H9 (cell line): Measurements from ENCODE around the gene RNF141. TPM values are rescaled to one million over a fixed set of nuclear protein-coding genes. Genes with fewer than 3 reads are reported as not detected.

Experiments
- DNase-seq: peaks from one replicate; pipeline ENCODE4 v3.0.0-alpha.2; 2017
- H2AFZ ChIP-seq: one replicate; pipeline ENCODE4 v1.6.1; 2013; ENCODE audit warnings: mild to moderate bottlenecking, low read length, control low read depth, moderate library complexity
- H2AK5ac ChIP-seq: 2 replicates; pipeline ENCODE4 v1.6.1; 2013; ENCODE audit warnings: low read length, control low read depth, mixed read lengths; ENCODE audit not compliant: insufficient read length
- H2BK120ac ChIP-seq: one replicate; pipeline ENCODE4 v1.6.1; 2013; ENCODE audit warnings: low read depth, mild to moderate bottlenecking, low read length, control low read depth, inconsistent platforms; ENCODE audit not compliant: poor library complexity, severe bottlenecking
- H2BK12ac ChIP-seq: 2 replicates; pipeline ENCODE4 v1.6.1; 2013; ENCODE audit warnings: low read length, control low read depth, mixed read lengths, low read depth; ENCODE audit not compliant: insufficient read length
- H2BK15ac ChIP-seq: 2 replicates; pipeline ENCODE4 v1.6.1; 2013; ENCODE audit warnings: low read depth, low read length, control low read depth
- H2BK20ac ChIP-seq: one replicate; pipeline ENCODE4 v1.6.1; 2013; ENCODE audit warnings: low read depth, mild to moderate bottlenecking, low read length, control low read depth, inconsistent platforms; ENCODE audit not compliant: poor library complexity, severe bottlenecking
- H2BK5ac ChIP-seq: 2 replicates; pipeline ENCODE4 v1.6.1; 2013; ENCODE audit warnings: low read length, control low read depth, mixed read lengths; ENCODE audit not compliant: insufficient read length
- H3K14ac ChIP-seq: 2 replicates; pipeline ENCODE4 v1.6.1; 2013; ENCODE audit warnings: low read length, control low read depth; ENCODE audit not compliant: insufficient read depth
- H3K18ac ChIP-seq: 2 replicates; pipeline ENCODE4 v1.6.1; 2013; ENCODE audit warnings: low read depth, mild to moderate bottlenecking, mixed read lengths, low read length, control low read depth; ENCODE audit not compliant: insufficient read length
- H3K23ac ChIP-seq: 2 replicates; pipeline ENCODE4 v1.6.1; 2013; ENCODE audit warnings: low read length, control low read depth, mixed read lengths, low read depth; ENCODE audit not compliant: insufficient read length
- H3K23me2 ChIP-seq: 2 replicates; pipeline ENCODE4 v1.6.1; 2013; ENCODE audit warnings: low read depth, mild to moderate bottlenecking, mixed read lengths, low read length, control low read depth; ENCODE audit not compliant: insufficient read length, poor library complexity, severe bottlenecking
- H3K27ac ChIP-seq: 2 replicates; pipeline ENCODE4 v1.5.1; 2013; ENCODE audit warnings: low read length, control low read depth, mixed read lengths, low read depth; ENCODE audit not compliant: insufficient read length
- H3K27me3 ChIP-seq: 2 replicates; pipeline ENCODE4 v1.6.1; 2013; ENCODE audit warnings: low read length, control low read depth, inconsistent platforms; ENCODE audit not compliant: insufficient read depth
- H3K4ac ChIP-seq: 2 replicates; pipeline ENCODE4 v1.6.1; 2013; ENCODE audit warnings: low read depth, mild to moderate bottlenecking, control low read depth, inconsistent platforms, low read length, moderate library complexity
- H3K4me1 ChIP-seq: 2 replicates; pipeline ENCODE4 v1.6.1; 2013; ENCODE audit warnings: low read length, control low read depth, inconsistent platforms; ENCODE audit not compliant: insufficient read depth
- H3K4me2 ChIP-seq: 2 replicates; pipeline ENCODE4 v1.6.1; 2013; ENCODE audit warnings: low read length, control low read depth, mixed read lengths; ENCODE audit not compliant: insufficient read length, insufficient read depth
- H3K56ac ChIP-seq: 2 replicates; pipeline ENCODE4 v1.6.1; 2013; ENCODE audit warnings: low read depth, mild to moderate bottlenecking, mixed read lengths, low read length, control low read depth; ENCODE audit not compliant: insufficient read length
- H3K79me1 ChIP-seq: 2 replicates; pipeline ENCODE4 v1.6.1; 2013; ENCODE audit warnings: low read depth, mild to moderate bottlenecking, moderate library complexity, low read length, control low read depth, inconsistent platforms; ENCODE audit not compliant: insufficient read depth, poor library complexity, severe bottlenecking
- H3K79me2 ChIP-seq: 2 replicates; pipeline ENCODE4 v1.6.1; 2013; ENCODE audit warnings: low read length, control low read depth, inconsistent platforms; ENCODE audit not compliant: insufficient read depth
- H3K9ac ChIP-seq: 2 replicates; pipeline ENCODE4 v1.6.1; 2013; ENCODE audit warnings: low read length, control low read depth, mixed read lengths; ENCODE audit not compliant: insufficient read length; ENCODE audit errors: extremely low read depth
- H3K9me3 ChIP-seq: one replicate; pipeline ENCODE4 v1.6.1; 2013; ENCODE audit warnings: low read depth, low read length, inconsistent platforms; ENCODE audit not compliant: control insufficient read depth
- H3T11ph ChIP-seq: one replicate; pipeline ENCODE4 v1.6.1; 2013; ENCODE audit warnings: mild to moderate bottlenecking, low read length, control low read depth, inconsistent platforms
- H4K20me1 ChIP-seq: one replicate; pipeline ENCODE4 v1.6.1; 2013; ENCODE audit not compliant: control insufficient read depth, insufficient read length, insufficient read depth
- H4K5ac ChIP-seq: 2 replicates; pipeline ENCODE4 v1.6.1; 2013; ENCODE audit warnings: low read depth, mild to moderate bottlenecking, mixed read lengths, low read length, control low read depth; ENCODE audit not compliant: insufficient read length
- H4K8ac ChIP-seq: replicated peaks from 2 replicates; pipeline ENCODE4 v1.6.1; 2013; ENCODE audit warnings: low read length, control low read depth, mixed read lengths, low read depth; ENCODE audit not compliant: insufficient read length
- H4K91ac ChIP-seq: 2 replicates; pipeline ENCODE4 v1.6.1; 2013; ENCODE audit warnings: low read depth, mild to moderate bottlenecking, moderate library complexity, mixed read lengths, low read length, control low read depth; ENCODE audit not compliant: insufficient read length
- H3K27ac Mint-ChIP-seq, 3 experiments: 2 replicates in 2 of 3; 3 replicates in 1 of 3; pipeline ENCODE4 v1.8.0; 2020 to 2021; ENCODE audit warnings: mixed read lengths in 3 of 3, mild to moderate bottlenecking in 1 of 3, moderate library complexity in 1 of 3
- H3K27me3 Mint-ChIP-seq: 2 replicates; pipeline ENCODE4 v1.8.0; 2021; ENCODE audit warnings: low read depth, mild to moderate bottlenecking, moderate library complexity, mixed read lengths
- H3K36me3 Mint-ChIP-seq, 3 experiments: 2 replicates in 2 of 3; 3 replicates in 1 of 3; pipeline ENCODE4 v1.8.0; 2020 to 2021; ENCODE audit warnings: low read depth in 3 of 3, mixed read lengths in 3 of 3; ENCODE audit not compliant: insufficient read depth in 1 of 3
- H3K4me1 Mint-ChIP-seq, 2 experiments: 2 replicates each; pipeline ENCODE4 v1.8.0; 2020; ENCODE audit warnings: mixed read lengths in 2 of 2
- H3K4me3 Mint-ChIP-seq, 2 experiments: 2 replicates in 1 of 2; 3 replicates in 1 of 2; pipeline ENCODE4 v1.8.0; 2020 to 2021; ENCODE audit warnings: mild to moderate bottlenecking in 2 of 2, mixed read lengths in 2 of 2, moderate library complexity in 1 of 2
- H3K9me3 Mint-ChIP-seq, 2 experiments: 2 replicates in 1 of 2; 3 replicates in 1 of 2; pipeline ENCODE4 v1.8.0; 2020; ENCODE audit warnings: mild to moderate bottlenecking in 2 of 2, mixed read lengths in 2 of 2, moderate library complexity in 1 of 2
- CTCF ChIP-seq: fragments of 200-600 bp; sonication (generic); conservative IDR thresholded peaks from 3 replicates; pipeline ENCODE4 v1.8.0; 2021; ENCODE audit warnings: antibody characterized with exemption, mild to moderate bottlenecking
- WGBS: extraction: QIAGEN DNeasy Blood & Tissue Kit; methylation state at CpG from one replicate; pipeline ENCODE4 v1.1.7; 2013; ENCODE audit warnings: missing lambda C conversion rate, low lambda C conversion rate, mixed read lengths; ENCODE audit not compliant: insufficient read length; ENCODE audit errors: extremely low coverage; 5-methylcytosine and 5-hydroxymethylcytosine counted together
- total RNA-seq: library from RNA; stranded (reverse); gene quantifications from 2 replicates; pipeline ENCODE4 v1.2.1, GENCODE V29; 2021

The RNF141 gene
- total RNA-seq, 1 experiment from 2014 or later, result 24.7 TPM

GRCh38 chr11:10540546-10540914, 457 bp downstream of the RNF141 start:
- no peak overlapping the region for H2BK15ac ChIP-seq
- peak; percentile 57 for DNase-seq
- H3K23ac ChIP-seq, result no peak overlapping the region
- H2BK5ac ChIP-seq, result no peak overlapping the region
- TF ChIP-seq CTCF, result no peak
- H3K27ac ChIP-seq, result no peak overlapping the region
- 0 out of 2 replicates have a peak, but pooled peaks cover 2% of the 10 kb centered on the region for H3K4me1 ChIP-seq
- Mint-ChIP-seq H3K36me3 (no peaks in the 10 kb centered on the region), H3K4me3 (peak overlapping the region; percentile 88 to 92), H3K9me3 (no peaks in the 10 kb centered on the region; a peak in 1 of 5 replicates), H3K27ac (peak overlapping the region in 2 of 3 experiments; percentile 70 to 92; a peak in 1 of 7 replicates), H3K4me1 (peaks cover 11 to 12% of the 10 kb centered on the region in 2 experiments), H3K27me3 (peaks cover 7% of the 10 kb centered on the region; the same call in 1 of the 2 replicates)
- no peaks in the 10 kb centered on the region for H4K20me1 ChIP-seq
- no peak overlapping the region for H3T11ph ChIP-seq
- H2AK5ac ChIP-seq, result no peak overlapping the region
- H3K56ac ChIP-seq, result no peak overlapping the region
- no peak overlapping the region; the same call in 1 of the 2 replicates for H3K14ac ChIP-seq
- no peak overlapping the region for H2BK12ac ChIP-seq
- H2AFZ ChIP-seq, result no peak overlapping the region
- no CpG with 5 or more reads among the region's 25 CpGs for WGBS
- H3K18ac ChIP-seq, result no peak overlapping the region
- no peaks in the 10 kb centered on the region for H3K79me2 ChIP-seq
- H2BK20ac ChIP-seq, result no peak overlapping the region
- H3K9ac ChIP-seq, result peak overlapping the region; percentile 69
- peak overlapping the region; percentile 91 for H3K4me2 ChIP-seq
- H3K23me2 ChIP-seq, result peaks cover 6% of the 10 kb centered on the region
- no peaks in the 10 kb centered on the region for H3K27me3 ChIP-seq
- H3K4ac ChIP-seq, result no peak overlapping the region
- H4K91ac ChIP-seq, result no peak overlapping the region
- H2BK120ac ChIP-seq, result no peak overlapping the region
- no peak overlapping the region for H4K8ac ChIP-seq
- H3K79me1 ChIP-seq, result no peaks in the 10 kb centered on the region
- H4K5ac ChIP-seq, result no peak overlapping the region
- no peaks in the 10 kb centered on the region for H3K9me3 ChIP-seq
